ENCODE measurements around the gene ONECUT1.
A peak's percentile ranks its signal among the peaks of the same experiment; 100 is the strongest.

ONECUT1 gene

DNA sequence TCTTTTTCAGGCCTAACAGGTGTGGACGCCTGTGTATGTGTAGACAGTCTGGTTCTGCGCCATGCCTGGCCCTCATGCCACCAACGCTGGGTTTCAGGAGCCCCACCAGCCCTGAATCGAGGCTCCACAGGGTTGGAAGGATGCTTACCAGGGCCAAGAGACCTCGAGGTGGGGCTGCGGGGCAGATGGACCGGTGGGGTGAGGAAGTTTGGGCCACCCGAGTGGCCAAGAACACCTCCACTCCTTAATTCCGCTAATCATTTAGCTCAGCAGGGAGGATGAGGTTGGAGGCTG is 6.0 kb upstream of the ONECUT1 start:
- H3K4me3 ChIP-seq (replicated peaks; ENCODE audit: low read depth, low read length), result no peak overlapping the region

DNA sequence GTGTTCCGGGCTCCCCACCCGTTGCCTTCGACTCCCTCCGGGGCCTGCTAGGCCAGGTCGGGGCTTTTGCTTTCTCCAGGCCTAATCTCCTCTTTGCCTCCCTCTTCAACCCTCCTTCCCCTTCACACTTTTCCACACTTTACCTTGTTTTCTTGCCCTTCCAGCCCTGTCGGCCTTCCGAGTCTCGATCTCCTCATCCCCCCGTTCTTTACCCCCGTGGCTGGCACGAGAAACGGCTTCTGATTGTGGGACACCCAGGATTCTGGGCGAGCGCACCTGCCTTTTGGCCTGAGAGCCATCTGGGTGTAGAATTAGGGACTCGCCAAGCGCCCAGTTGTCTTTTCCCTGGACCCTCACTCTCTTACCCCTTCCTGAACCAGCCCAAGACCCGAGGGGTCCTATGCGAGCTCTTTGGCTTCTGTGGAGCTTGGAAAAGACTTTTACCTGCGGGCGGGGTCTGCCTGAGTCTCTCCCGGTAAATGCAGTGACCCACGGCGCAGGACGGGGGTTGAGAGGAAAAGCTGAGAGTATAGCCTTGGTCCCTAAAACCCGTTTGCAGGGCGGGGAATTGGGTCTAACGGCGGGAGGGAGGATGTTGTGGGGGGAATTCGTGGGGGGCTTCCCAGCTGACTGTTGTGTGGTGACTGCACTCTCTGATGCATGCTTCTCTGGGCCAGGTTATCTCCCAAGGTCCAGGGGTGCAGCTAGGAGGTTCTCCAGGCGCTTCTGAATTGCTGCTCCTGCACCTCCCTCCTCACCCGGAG is 5.5 kb upstream of the ONECUT1 start:
- no peak for DNase-seq (ENCODE audit: low read depth)
- no peak overlapping the region for H3K4me3 ChIP-seq (replicated peaks; ENCODE audit: low read depth, low read length)
- no peak for TF ChIP-seq CTCF (IDR thresholded peaks at IDR 0.05; ENCODE audit: low read length, missing control alignments)

More for the DNA sequence above, 6.0 kb upstream of the ONECUT1 start:
- TF ChIP-seq CTCF (IDR thresholded peaks at IDR 0.05; ENCODE audit: low read length, missing control alignments), result no peak
- DNase-seq (ENCODE audit: low read depth), result no peak

DNA sequence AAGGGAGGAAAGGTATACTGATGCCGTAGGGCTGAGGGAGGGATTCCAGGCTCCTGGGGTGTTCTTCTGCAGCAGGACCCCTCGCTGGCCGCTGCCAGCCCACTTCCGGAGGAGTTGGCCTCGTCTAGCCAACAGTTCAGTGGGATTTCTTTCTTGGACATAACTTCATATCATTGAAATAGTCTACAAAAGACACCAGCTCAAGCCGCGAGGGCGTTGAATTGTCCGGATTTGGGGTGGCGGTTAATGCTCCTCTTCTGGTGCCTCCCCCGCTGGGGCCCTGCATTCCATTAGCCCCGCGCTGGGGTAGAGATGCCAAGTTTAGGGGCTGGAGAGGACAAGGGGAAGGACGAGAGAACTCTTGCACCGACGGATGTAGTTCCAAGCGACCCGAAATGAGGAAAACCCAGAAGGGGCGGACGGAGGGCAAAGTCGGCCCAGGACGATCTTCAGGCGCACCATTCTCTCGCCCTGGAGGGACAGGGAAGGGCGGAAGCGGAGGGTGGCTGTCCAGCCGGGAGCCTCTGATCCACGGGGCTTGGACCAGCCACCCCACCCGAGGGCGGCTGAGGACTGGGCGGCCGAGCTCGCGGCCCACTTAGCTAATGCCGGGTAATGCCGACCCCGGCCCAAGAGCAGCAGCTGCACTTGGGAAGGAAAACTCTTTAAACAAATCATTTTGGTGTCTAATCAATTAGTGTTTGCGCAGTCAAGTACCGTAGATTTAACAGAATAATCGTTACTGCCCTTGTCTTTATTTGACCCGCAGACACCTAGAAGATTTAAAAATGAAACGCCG is 4.7 kb upstream of the ONECUT1 start:
- no peak for TF ChIP-seq CTCF (IDR thresholded peaks at IDR 0.05; ENCODE audit: low read length, missing control alignments)
- no peak overlapping the region for H3K4me3 ChIP-seq (replicated peaks; ENCODE audit: low read depth, low read length)
- DNase-seq (ENCODE audit: low read depth), result no peak

DNA sequence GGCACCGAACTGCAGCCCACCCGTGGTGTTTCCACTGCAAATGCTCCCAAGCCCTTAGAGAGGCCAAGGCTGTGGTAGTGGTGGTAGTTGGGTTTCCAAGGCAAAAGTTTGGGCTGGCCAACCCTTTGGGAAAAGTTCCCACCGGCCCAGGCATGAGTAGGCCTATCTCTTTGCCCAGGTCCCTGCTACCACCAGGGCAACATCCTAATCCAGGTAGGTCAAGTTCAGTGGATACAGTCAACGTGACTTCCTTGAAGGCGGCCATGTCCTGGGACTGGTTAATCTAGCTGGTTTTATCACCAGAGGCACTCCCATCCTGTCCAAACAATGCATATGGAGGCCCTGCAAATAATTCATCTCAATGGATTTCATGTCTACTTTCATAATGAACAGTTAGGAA is 1.6 kb upstream of the ONECUT1 start:
- no peak for TF ChIP-seq CTCF (IDR thresholded peaks at IDR 0.05; ENCODE audit: low read length, missing control alignments)
- H3K4me3 ChIP-seq (replicated peaks; ENCODE audit: low read depth, low read length), result no peak overlapping the region
- no peak for DNase-seq (ENCODE audit: low read depth)

GRCh38 chr15:52790941-52791751 is 1.0 kb upstream of the ONECUT1 start:
- TF ChIP-seq CTCF (IDR thresholded peaks at IDR 0.05; ENCODE audit: low read length, missing control alignments), result no peak
- no peak for DNase-seq (ENCODE audit: low read depth)
- H3K4me3 ChIP-seq (replicated peaks; ENCODE audit: low read depth, low read length), result peak overlapping the region; percentile 49

DNA sequence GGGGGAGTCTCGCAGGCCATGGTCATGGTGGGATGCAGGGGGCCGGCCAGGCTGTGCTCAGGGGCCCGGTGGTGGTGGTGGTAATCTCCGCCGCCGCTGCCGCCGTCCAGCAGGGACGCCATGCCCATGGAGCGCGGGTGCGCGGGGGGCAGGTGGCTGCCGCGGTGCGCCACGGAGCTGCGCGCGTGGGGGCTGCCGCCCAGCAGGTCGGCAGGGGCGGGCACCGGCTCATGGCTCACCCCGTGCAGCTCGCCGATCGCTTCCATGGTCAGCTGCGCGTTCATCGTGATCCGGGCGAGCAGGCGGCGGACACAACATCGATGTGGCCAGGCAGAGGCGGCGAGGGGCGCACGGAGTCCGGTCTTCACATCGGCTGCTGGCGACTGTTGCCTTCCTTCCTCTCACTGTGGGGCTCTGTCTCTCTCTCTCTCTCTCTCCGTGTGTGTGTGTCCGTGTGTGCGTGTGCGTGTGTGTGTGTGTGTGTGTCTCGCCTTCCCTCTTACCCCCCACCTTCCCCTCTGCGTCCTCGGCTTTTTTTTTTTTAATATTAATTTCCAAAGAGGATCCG is 451 bp downstream of the ONECUT1 start:
- TF ChIP-seq CTCF (IDR thresholded peaks at IDR 0.05; ENCODE audit: low read length, missing control alignments), result no peak
- H3K4me3 ChIP-seq (replicated peaks; ENCODE audit: low read depth, low read length), result peak overlapping the region; percentile 49
- DNase-seq (ENCODE audit: low read depth), result peak; percentile 16

Measured in fibroblast of pulmonary artery (primary cell).